GM13976 (cell line): ENCODE data around the gene UACA.

Experiments used
- DNase-seq: peaks from one replicate; pipeline ENCODE4 v3.0.0; 2012; ENCODE audit warnings: low spot score
- CTCF ChIP-seq: IDR thresholded peaks from 2 replicates; pipeline ENCODE4 v1.5.1; 2012; ENCODE audit warnings: borderline replicate concordance, mild to moderate bottlenecking; ENCODE audit not compliant: insufficient read depth; ENCODE audit errors: extremely low read depth, missing control alignments, control extremely low read depth
- in situ Hi-C: fragments of 300-500 bp; cut with MboI; formaldehyde crosslinking; loops from one replicate; pipeline ENCODE4 v1.12.0; 2022; ENCODE audit warnings: low sequenced_read_pairs, mixed read lengths, inconsistent platforms; ENCODE audit not compliant: unreplicated experiment

The UACA gene

GRCh38 chr15:70647396-70647795 lies 116.0 kb downstream of the UACA start:
- DNase-seq: no peak
- no peak for TF ChIP-seq CTCF
- in situ Hi-C loops: no loop called here

GRCh38 chr15:70646169-70646568 lies 117.2 kb downstream of the UACA start:
- DNase-seq: no peak
- in situ Hi-C loops: no loop called here
- TF ChIP-seq CTCF: no peak

- TF ChIP-seq CTCF: no peak
- no peak for DNase-seq
- in situ Hi-C loops: no loop called here
Observed at GRCh38 chr15:70643783-70644125, 119.6 kb downstream of the UACA start.

GRCh38 chr15:70643106-70643782 lies 120.1 kb downstream of the UACA start:
- no peak for DNase-seq
- no peak for TF ChIP-seq CTCF
- in situ Hi-C loops: no loop called here

GRCh38 chr15:70636540-70637165 lies 126.7 kb downstream of the UACA start:
- no peak for TF ChIP-seq CTCF
- no peak for DNase-seq
- in situ Hi-C loops: no loop called here

GRCh38 chr15:70635895-70636294 lies 127.5 kb downstream of the UACA start:
- no peak for DNase-seq
- in situ Hi-C loops: no loop called here
- TF ChIP-seq CTCF: no peak
